ENCODE data around the gene IL15RA.

Gene IL15RA

GRCh38 chr10:5951721-5952407, 25.5 kb downstream of the IL15RA start:
- Histone ChIP-seq H3K4me3 (replicated peaks; ENCODE audit: low read depth, low read length) (no peak overlapping the region), H3K27me3 (replicated peaks; ENCODE audit: control insufficient read depth, insufficient read depth, low read length) (no peaks in the 10 kb centered on the region), H3K36me3 (ENCODE audit: control insufficient read depth, insufficient read depth, low read length) (peaks cover 7% of the 10 kb centered on the region)
- no peak for DNase-seq (ENCODE audit: extremely low read depth, insufficient read length)
- TF ChIP-seq, protein P1, sequence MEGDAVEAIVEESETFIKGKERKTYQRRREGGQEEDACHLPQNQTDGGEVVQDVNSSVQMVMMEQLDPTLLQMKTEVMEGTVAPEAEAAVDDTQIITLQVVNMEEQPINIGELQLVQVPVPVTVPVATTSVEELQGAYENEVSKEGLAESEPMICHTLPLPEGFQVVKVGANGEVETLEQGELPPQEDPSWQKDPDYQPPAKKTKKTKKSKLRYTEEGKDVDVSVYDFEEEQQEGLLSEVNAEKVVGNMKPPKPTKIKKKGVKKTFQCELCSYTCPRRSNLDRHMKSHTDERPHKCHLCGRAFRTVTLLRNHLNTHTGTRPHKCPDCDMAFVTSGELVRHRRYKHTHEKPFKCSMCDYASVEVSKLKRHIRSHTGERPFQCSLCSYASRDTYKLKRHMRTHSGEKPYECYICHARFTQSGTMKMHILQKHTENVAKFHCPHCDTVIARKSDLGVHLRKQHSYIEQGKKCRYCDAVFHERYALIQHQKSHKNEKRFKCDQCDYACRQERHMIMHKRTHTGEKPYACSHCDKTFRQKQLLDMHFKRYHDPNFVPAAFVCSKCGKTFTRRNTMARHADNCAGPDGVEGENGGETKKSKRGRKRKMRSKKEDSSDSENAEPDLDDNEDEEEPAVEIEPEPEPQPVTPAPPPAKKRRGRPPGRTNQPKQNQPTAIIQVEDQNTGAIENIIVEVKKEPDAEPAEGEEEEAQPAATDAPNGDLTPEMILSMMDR (IDR thresholded peaks at IDR 0.05; ENCODE audit: insufficient read depth, low read length, poor library complexity, severe bottlenecking): no peak

DNA sequence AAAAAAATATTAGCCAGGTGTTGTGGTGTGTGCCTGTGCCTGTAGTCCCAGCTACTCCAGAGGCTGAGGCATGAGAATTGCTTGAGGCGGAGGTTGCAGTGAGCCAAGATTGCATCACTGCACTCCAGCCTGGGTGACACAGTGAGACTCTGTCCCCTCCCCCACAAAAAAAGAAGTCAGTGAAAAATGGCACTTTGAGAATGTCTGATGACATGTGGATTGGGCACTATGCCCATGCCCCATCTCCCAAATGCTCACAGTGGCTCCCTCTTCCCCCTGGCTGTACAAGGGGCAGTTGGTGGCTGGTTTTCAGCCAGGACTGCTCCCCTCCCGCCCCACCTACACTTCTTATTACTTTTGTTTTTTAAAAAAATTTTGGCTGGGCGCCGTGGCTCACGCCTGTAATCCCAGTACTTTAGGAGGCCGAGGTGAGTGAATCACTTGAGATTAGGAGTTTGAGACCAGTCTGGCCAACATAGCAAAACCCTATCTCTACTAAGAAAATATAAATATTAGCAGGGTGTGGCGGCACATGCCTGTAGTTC, 26.1 kb downstream of the IL15RA start:
- TF ChIP-seq, protein P1 (IDR thresholded peaks at IDR 0.05; ENCODE audit: insufficient read depth, low read length, poor library complexity, severe bottlenecking): no peak
- Histone ChIP-seq H3K27me3 (replicated peaks; ENCODE audit: control insufficient read depth, insufficient read depth, low read length) (no peaks in the 10 kb centered on the region), H3K4me3 (replicated peaks; ENCODE audit: low read depth, low read length) (no peak overlapping the region), H3K36me3 (ENCODE audit: control insufficient read depth, insufficient read depth, low read length) (peaks cover 3% of the 10 kb centered on the region)
- DNase-seq (ENCODE audit: extremely low read depth, insufficient read length): no peak

- TF ChIP-seq, protein P1 (IDR thresholded peaks at IDR 0.05; ENCODE audit: insufficient read depth, low read length, poor library complexity, severe bottlenecking): peak; percentile 45
- Histone ChIP-seq H3K4me3 (replicated peaks; ENCODE audit: low read depth, low read length) (no peak overlapping the region), H3K36me3 (ENCODE audit: control insufficient read depth, insufficient read depth, low read length) (peaks cover 2% of the 10 kb centered on the region), H3K27me3 (replicated peaks; ENCODE audit: control insufficient read depth, insufficient read depth, low read length) (no peaks in the 10 kb centered on the region)
- DNase-seq (ENCODE audit: extremely low read depth, insufficient read length): no peak
Observed at GRCh38 chr10:5949009-5949759, 28.2 kb downstream of the IL15RA start.

DNA sequence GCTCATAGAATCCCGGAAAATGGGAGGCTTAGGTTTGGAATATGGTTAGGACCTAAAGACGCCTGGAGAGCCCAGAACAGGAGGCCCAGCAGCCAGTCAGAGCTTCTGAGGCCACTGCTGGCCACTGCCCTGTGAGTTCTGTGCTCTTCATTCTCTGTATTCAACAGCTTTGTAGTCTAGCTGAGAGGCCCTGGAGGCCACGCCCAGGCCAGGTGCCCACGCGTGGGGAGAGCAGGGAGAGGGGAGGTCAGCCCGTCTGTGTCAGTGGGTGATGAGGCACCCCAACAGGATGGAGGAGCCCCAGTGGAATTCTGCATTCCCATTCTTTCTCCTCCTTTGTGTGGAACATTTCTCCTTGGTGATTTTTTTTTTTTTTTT, 29.1 kb downstream of the IL15RA start:
- Histone ChIP-seq H3K4me3 (replicated peaks; ENCODE audit: low read depth, low read length) (no peak overlapping the region), H3K27me3 (replicated peaks; ENCODE audit: control insufficient read depth, insufficient read depth, low read length) (no peaks in the 10 kb centered on the region), H3K36me3 (ENCODE audit: control insufficient read depth, insufficient read depth, low read length) (peaks cover 1% of the 10 kb centered on the region)
- no peak for DNase-seq (ENCODE audit: extremely low read depth, insufficient read length)
- TF ChIP-seq, protein P1 (IDR thresholded peaks at IDR 0.05; ENCODE audit: insufficient read depth, low read length, poor library complexity, severe bottlenecking): no peak

- Histone ChIP-seq H3K27me3 (replicated peaks; ENCODE audit: control insufficient read depth, insufficient read depth, low read length) (no peaks in the 10 kb centered on the region), H3K36me3 (ENCODE audit: control insufficient read depth, insufficient read depth, low read length) (no peaks in the 10 kb centered on the region; the same call in none of the 2 replicates), H3K4me3 (replicated peaks; ENCODE audit: low read depth, low read length) (no peak overlapping the region)
- no peak for DNase-seq (ENCODE audit: extremely low read depth, insufficient read length)
- TF ChIP-seq, protein P1 (IDR thresholded peaks at IDR 0.05; ENCODE audit: insufficient read depth, low read length, poor library complexity, severe bottlenecking): no peak
Observed at GRCh38 chr10:5947471-5948207, 29.7 kb downstream of the IL15RA start.

Data from GM06990 (cell line).